Activated naive CD8-positive, alpha-beta T cell treated with anti-CD3 and anti-CD28 coated beads, Interleukin-2, amount 50 U/mL, for 16 hours (primary cell): ENCODE results near the gene MCM3AP.
"Not testable (repeated sequence)": the region's sequence is repeated elsewhere in the genome, so short reads cannot be mapped to it uniquely, and the experiment has no call there.

Experiments
- DNase-seq: peaks from one replicate; pipeline ENCODE4 v3.0.0-alpha.2; 2020; ENCODE audit warnings: low read depth, low spot score

The MCM3AP gene

DNA sequence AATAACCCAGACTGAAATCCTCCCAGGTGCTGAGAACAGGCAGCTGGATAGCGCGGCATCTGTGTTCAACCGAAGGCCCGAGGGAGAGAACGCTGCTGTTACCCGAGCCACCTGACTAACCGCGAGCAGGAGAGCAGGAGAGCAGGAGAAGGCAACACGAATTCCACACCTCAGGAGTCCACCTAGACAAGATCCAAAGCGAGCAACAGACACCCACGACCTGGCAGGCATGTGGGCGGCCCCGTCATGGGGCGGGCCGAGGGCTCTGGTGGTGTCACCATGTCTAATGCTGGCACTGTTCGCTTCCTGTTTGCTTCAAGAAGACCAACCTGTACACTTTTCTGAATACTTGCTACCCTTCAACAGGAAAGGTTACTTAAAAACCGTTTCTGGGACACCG lies 80.2 kb downstream of the MCM3AP start:
- no peak for DNase-seq

DNA sequence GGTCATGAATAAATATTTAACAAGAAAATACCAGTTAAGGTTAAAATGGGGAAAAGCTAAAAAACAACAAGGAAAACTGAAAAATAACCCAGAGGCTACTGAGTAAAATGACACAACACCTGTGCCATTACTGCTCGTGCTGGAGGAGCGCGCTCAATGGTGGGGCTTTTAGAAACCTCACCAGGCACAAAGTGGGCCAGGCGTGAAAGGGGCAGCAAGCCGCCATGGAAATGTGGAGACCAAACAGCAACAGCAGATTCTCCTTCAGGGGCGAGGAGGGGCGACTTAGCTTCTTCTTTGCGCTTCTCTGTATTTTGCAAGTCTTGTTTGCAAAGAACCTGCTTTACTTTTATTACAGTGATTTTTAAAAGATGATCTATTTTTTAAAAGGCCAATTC lies 82.2 kb downstream of the MCM3AP start:
- no peak for DNase-seq

DNA sequence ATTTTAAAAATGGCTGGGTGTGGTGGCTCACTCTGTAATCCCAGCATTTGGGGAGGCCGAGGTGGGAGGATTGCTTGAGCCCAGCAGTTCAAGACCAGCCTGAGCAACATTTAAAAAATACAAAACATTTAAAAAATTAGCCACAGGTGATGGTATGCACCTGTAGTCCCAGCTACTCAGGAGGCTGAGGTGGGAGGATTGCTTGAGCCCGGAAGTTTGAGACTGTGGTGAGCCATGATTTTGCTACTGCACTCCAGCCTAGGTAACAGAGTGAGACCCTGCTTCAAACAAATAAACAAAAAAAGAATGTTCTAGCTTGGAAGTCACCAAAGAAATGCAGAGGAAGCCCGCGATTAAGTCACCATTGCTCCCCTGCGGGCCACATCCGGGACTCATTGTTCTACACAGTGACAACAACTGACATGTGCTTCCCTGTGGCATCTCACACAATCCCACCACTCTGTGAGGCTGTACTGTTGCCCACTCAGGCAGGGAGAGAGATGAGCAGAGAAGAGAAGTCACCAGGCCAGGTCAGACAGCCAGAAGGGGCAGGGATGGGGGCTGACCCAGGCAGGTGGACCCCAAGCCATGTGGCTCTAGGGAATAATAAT lies 82.7 kb downstream of the MCM3AP start:
- no peak for DNase-seq

DNA sequence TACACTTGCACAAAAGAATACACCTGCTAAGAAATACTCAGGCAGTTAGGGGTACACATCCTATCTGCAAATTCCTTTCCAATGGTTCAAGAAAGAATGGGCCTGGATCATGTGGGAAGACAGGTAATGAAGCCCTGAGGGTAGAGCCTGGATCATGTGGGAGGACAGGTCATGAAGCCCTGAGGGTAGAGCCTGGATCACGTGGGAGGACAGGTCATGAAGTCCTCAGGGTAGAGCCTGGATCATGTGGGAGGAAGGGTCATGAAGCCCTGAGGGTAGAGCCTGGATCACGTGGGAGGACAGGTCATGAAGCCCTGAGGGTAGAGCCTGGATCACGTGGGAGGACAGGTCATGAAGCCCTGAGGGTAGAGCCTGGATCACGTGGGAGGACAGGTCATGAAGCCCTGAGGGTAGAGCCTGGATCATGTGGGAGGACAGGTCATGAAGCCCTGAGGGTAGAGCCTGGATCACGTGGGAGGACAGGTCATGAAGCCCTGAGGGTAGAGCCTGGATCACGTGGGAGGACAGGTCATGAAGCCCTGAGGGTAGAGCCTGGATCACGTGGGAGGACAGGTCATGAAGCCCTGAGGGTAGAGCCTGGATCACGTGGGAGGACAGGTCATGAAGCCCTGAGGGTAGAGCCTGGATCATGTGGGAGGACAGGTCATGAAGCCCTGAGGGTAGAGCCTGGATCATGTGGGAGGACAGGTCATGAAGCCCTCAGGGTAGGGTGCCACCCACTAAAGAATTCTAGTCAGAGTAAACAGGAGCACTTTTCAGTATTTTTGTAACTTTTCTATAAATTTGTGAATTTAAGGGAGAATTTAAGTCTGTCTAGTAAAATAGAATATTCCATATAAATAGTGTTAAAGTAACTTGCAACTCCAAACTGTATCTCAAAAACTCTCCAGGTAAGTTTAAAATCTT lies 84.3 kb downstream of the MCM3AP start:
- DNase-seq = not testable (repeated sequence)

- no peak for DNase-seq
Measured at GRCh38 chr21:46199436-46200373, 85.7 kb downstream of the MCM3AP start.

DNA sequence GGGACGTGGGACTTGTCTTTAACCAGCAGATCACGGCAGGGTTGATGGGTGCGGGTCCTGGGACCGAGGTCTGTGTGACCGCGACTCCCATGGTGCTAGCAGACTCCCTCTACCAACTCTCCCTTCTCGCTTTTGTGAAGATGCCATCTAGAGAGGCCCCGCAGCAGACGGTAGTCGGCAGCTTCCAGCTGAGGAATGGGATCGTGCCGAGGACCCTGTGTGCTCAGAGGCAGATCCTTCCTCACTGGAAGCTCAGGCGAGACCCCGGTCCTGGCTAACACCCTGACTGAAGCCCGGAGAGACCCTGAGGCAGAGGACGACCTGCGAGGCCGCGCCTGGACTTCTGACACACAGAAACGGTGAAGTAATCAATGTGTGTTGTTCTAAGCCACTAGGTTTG lies 88.7 kb downstream of the MCM3AP start:
- DNase-seq = no peak

DNA sequence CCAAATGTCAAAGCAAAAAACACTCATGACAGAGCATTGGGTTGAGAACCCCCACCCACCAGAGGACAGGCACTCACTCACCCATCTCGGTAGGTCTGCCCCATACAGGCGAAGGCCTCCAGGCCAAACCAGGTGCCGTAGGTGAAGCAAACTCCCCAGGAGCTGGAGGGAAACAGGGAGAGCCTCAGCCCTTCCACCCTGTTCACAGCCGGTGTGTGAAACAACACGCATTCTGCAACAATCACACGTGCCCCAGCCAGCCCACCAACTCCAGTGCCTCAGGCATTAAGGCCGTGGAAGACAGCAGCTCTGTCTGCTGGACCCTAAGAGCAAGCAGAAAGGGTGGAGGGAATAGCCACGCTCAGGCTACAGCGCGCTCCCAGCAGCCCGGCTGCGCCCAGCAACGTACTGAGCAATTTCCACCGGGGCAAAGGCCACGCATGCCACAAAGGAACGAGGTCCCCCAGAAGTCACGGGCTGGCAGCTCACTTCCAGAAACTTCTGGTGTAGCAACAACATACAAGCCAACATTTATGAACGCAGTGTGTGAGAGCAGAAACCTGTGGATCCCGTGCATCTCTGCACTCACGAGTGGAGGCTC lies 89.7 kb downstream of the MCM3AP start:
- no peak for DNase-seq

DNA sequence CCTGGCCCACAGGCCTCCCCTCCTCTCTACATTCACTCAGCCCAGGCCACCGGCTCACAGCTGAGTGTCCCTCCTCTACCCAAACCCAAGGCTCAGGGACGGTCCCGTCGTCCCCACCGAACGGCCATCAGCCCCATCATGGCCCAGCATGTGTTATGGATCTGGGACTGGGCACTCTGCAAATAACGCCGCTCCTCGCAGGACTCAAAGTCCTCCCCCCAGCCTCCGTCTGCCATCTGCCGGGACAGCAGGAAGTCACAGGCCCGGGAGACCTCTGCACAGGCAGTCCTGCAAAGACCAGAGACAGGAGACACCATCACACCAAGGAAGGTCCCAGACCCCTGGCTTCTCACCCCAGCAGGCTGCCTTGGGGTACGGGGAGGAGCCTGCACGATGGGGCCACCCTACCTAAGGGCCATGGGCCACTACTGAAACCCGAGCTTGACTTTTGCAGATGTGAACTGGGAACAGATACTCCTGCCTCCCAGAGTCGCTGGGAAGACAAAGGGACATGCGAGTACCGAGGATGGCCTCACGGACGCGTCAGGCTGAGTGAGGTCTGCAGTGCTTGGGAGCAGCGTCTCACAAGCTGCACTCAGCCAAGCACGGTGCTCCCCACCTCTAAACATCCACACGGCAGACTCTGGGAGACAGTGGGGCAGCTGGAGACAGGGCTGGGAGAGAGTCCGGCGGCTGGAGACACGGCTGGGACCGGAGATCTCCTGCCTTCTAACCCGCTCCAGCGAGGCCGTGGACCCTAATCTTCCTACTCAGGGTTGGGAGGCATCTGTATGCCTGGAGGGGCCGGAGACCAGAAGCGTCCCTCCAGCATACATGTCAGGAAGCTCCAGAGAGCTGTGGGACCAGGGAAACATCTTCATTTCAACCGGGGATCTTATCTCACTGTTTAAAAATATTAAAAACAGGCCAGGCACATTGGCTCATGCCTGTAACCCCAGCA lies 90.8 kb downstream of the MCM3AP start:
- DNase-seq = no peak

DNA sequence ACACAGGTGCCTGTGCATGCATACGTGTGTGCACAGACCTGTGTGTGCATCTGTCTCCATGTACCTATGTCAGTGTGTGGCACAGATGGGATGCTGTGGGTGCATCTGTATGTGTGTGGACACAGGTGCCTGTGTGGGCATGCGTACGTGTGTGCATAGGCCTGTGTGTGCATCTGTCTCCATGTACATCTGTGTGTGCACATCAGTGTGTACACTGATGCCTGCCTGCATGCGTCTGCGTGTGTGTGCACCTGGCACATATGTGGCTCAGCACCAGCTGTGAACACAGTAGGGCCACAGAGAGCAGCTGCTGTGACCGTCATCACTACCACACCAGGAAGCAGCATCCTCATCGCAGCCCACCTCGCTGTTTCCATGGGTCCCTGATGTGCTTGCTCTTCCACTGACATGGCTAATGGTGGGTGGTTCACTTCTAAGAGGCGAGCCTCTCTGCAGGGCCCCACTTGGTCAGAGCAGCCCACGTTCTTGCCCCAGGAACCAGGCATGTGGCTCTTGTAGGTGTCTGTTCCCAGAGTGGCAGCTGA lies 91.5 kb downstream of the MCM3AP start:
- DNase-seq = no peak

GRCh38 chr21:46191686-46192575 lies 93.5 kb downstream of the MCM3AP start:
- no peak for DNase-seq

GRCh38 chr21:46191257-46191685 lies 94.1 kb downstream of the MCM3AP start:
- no peak for DNase-seq

DNA sequence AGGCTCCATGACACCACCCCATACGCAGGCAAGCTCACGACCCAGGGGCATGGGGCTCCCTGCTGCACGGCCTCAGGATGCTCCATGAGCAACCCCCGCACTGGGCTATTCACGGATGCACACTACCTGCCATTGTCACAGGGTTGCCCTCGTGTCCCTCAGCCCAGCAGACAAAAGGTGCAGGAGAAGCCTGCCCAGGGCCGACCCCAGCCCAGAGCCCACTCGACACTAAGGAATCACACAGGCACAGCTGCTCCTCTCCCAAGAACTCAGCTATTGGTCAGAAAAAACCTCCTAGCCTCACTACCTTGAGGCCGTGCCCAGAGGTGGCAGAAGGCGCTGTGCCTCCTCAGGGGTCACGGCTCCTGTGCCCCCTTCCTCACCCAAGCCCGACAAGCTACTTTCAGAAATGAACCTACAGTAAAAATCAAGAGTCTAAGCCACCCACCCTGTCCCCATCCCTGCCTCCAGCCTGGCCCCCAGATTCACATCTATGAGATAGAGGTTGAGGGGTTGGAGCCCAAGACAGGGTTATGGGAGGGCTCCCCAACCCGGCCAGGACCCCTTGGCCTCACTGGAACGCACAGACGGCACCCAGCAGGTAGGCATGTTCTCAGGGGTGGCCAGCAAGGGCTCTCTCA lies 94.8 kb downstream of the MCM3AP start:
- DNase-seq = no peak

DNA sequence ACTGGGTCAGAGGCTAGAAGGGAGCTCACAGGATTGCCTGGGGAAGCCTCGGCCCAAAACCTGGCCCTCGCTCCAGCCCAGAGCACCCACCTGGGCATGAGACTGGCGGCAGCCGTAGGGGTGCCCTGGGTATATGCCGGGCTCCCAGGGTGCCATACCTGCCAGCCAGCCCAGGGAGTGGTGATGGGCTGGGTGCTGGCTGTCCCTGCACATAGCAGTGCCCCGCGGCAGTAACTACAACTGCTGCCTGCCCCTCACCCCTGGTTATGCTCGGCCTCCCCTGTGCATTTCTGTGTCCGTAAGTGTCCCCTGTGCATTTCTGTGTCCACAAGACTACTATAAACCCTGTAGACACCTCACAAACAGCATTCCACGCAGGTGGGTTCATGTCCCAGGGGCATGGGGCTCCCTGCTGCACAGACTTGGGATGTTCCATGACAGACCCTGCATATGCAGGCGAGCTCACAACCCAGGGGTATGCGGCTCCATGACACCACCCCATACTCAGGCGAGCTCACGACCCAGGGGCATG lies 95.4 kb downstream of the MCM3AP start:
- no peak for DNase-seq

- no peak for DNase-seq
Measured at GRCh38 chr21:46189213-46189958, 96.0 kb downstream of the MCM3AP start.

- DNase-seq = no peak
Measured at GRCh38 chr21:46188226-46189212, 96.9 kb downstream of the MCM3AP start.

DNA sequence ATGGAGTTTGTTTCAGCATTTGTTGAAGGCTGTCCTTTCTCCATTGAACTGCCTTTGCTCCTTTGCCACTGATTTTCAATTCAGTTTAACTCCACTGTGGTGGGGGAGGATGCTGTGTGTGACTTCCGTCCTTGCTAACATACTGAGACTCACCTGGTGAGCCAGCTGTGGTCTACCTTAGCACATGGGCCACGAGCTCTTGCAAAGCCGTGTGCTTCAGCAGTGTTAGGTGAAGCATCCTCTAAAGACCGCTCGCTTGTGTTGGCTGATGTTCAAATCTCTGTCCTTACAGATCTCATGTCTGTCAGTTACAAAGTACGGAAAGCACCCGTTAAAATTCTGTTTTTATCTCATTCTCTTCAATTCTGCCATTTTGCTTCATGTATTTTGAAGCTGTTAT lies 97.6 kb downstream of the MCM3AP start:
- no peak for DNase-seq
